PC-9 (cell line): ENCODE data around the gene RPTOR. TPM values are rescaled to one million over a fixed set of nuclear protein-coding genes. Genes with fewer than 3 reads are reported as not detected.

ENCODE experiments used
- BruUV-seq: library from RNA; stranded (reverse); fragments of 400-500 nt; replicated peaks from 2 replicates; lab custom pipeline; 2021; lab: Mats Ljungman, UMichigan
- CTCF ChIA-PET: fragments of 300-600 bp; sonication (Branson Sonifier 250); formaldehyde crosslinking; loops from one replicate; lab custom pipeline; 2022; ENCODE audit warnings: antibody characterized with exemption; lab: Charles Lee
- POLR2A ChIA-PET: fragments of 300-600 bp; sonication (Branson Sonifier 250); formaldehyde crosslinking; loops from one replicate; lab custom pipeline; 2022; ENCODE audit warnings: antibody characterized with exemption; ENCODE audit not compliant: unreplicated experiment; lab: Charles Lee
- DNase-seq, 2 experiments: peaks; one replicate each; pipeline versions ENCODE4 v3.0.0 to v3.0.0-alpha.2; 2015 to 2022; ENCODE audit warnings: mixed read lengths in 1 of 2
- H2AFZ ChIP-seq: fragments of 200-600 bp; sonication (generic); 2 replicates; pipeline ENCODE4 v1.8.1; 2017; ENCODE audit warnings: antibody characterized with exemption
- H3F3A ChIP-seq: fragments of 200-600 bp; sonication (generic); 2 replicates; pipeline ENCODE4 v1.8.1; 2017; ENCODE audit warnings: antibody characterized with exemption, mild to moderate bottlenecking, low read depth; ENCODE audit not compliant: insufficient read depth
- H3K27ac ChIP-seq: fragments of 200-600 bp; sonication (generic); 2 replicates; pipeline ENCODE4 v1.6.1; 2016; ENCODE audit warnings: mixed run types
- H3K27me3 ChIP-seq: fragments of 200-600 bp; sonication (generic); 2 replicates; pipeline ENCODE4 v1.6.1; 2016; ENCODE audit warnings: low read depth, mixed run types; ENCODE audit not compliant: insufficient read depth
- H3K36me3 ChIP-seq: fragments of 200-600 bp; sonication (generic); 2 replicates; pipeline ENCODE4 v1.6.1; 2016; ENCODE audit warnings: low read depth, mixed run types
- H3K4me1 ChIP-seq: fragments of 200-600 bp; sonication (generic); replicated peaks from 2 replicates; pipeline ENCODE4 v1.6.1; 2016; ENCODE audit warnings: mixed run types; ENCODE audit not compliant: insufficient read depth
- H3K4me2 ChIP-seq: fragments of 200-600 bp; sonication (generic); 2 replicates; pipeline ENCODE4 v1.6.1; 2017; ENCODE audit warnings: mixed run types
- H3K4me3 ChIP-seq: fragments of 200-600 bp; sonication (generic); 2 replicates; pipeline ENCODE4 v1.6.1; 2016; ENCODE audit warnings: mixed run types
- H3K79me2 ChIP-seq: fragments of 200-600 bp; sonication (generic); 2 replicates; pipeline ENCODE4 v1.6.1; 2017; ENCODE audit warnings: low read depth, mixed run types
- H3K9me2 ChIP-seq: fragments of 200-600 bp; sonication (generic); 2 replicates; pipeline ENCODE4 v1.8.1; 2017; ENCODE audit warnings: mild to moderate bottlenecking; ENCODE audit not compliant: insufficient read depth
- H3K9me3 ChIP-seq: fragments of 200-600 bp; sonication (generic); 2 replicates; pipeline ENCODE4 v1.8.1; 2016; ENCODE audit warnings: low read depth; ENCODE audit not compliant: insufficient read depth
- H4K20me1 ChIP-seq: fragments of 200-600 bp; sonication (generic); 2 replicates; pipeline ENCODE4 v1.8.1; 2017; ENCODE audit not compliant: insufficient read depth
- CTCF ChIP-seq: fragments of 200-600 bp; sonication (generic); conservative IDR thresholded peaks from 2 replicates; pipeline ENCODE4 v1.6.1; 2017; ENCODE audit warnings: mixed run types, antibody characterized with exemption, mild to moderate bottlenecking, moderate library complexity
- EZH2 ChIP-seq: fragments of 200-600 bp; sonication (generic); IDR thresholded peaks from 2 replicates; pipeline ENCODE4 v1.8.0; 2017; ENCODE audit warnings: antibody characterized with exemption, low read depth
- intact Hi-C: fragments of 100-400 bp; cut with micrococcal nuclease; formaldehyde crosslinking; loops from one replicate; pipeline ENCODE4 v1.10.0; 2022; ENCODE audit not compliant: unreplicated experiment
- total RNA-seq: library from RNA; stranded (reverse); gene quantifications from 2 replicates; pipeline ENCODE4 v1.2.3, GENCODE V29; 2021

Gene RPTOR
- total RNA-seq, 1 experiment from 2014 or later, result 50.8 TPM

DNA sequence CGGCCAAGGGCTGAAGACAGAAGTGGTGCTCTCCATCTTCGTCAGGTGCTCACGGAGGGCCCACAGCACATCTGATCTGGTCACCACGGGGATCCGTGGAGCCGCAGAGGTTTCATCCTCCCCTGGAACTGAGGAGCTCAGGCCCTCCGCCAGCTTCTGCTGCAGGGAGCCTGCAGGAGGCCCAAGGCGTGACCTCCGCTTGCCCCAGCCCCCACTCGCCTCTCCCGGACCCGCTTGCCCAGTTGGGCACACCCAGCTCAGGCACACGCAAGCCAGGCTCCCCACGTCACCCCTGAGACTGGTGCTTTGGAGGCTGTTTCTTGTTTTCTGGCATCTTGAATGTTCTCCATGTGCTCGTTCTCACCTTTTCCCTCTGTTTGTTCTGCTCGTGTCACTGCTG is 407.7 kb downstream of the RPTOR start:
- Histone ChIP-seq H3K9me3 (no peaks in the 10 kb centered on the region), H2AFZ (no peak overlapping the region)
- intact Hi-C loops, result no loop called here

DNA sequence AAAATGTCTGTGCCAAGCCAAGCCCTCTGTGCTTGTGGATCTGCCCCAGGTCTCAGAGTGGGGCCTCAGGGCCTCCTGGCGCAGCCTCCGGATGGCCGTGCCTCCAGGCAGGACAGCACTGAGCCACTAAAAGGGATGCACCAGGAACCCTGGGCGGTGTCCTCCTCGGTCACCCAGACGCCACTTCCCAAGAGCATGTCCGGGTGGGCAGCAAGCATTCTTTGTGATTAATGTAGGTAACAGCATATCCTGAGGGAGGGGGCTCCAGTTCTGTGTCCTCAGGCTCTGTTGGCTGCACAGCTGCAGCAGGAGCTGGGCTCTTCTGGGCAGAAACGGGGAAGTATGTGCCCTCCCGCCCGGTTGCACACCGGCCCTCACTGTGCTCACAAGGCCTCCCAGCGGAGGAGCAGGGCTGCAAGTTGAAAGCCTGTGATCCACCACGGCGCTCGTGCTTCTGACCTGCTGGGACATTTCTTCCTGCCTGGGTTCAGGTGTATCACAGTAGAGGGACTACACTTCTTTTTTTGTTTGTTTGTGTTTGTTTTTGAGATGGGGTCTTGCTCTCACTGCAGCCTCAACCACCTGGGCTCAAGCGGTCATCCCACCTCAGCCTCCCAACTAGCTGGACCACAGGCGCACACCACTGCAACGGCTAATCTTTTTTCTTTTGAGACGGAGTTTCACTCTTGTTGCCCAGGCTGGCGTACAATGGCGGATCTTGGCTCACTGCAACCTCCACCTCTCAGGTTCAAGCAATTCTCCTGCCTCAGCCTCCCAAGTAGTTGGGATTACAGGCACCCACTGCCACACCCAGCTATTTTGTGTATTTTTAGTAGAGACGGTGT is 409.1 kb downstream of the RPTOR start:
- H3K4me1 ChIP-seq, result no peaks in the 10 kb centered on the region
- DNase-seq, result no peak
- CTCF ChIA-PET, result no interaction called here

More for the DNA sequence above, 407.7 kb downstream of the RPTOR start:
- no peak for TF ChIP-seq CTCF
- no peak for TF ChIP-seq EZH2
- Histone ChIP-seq H3K4me1 (no peaks in the 10 kb centered on the region), H3K4me3 (no peak overlapping the region), H3K9me2 (no peaks in the 10 kb centered on the region), H3K36me3 (no peaks in the 10 kb centered on the region), H4K20me1 (no peaks in the 10 kb centered on the region), H3K4me2 (no peak overlapping the region), H3K27ac (no peak overlapping the region), H3F3A (no peaks in the 10 kb centered on the region), H3K79me2 (no peaks in the 10 kb centered on the region), H3K27me3 (no peaks in the 10 kb centered on the region)
- no TSS peak for BruUV-seq
- ChIA-PET CTCF (no interaction called here), POLR2A (no interaction called here)
- no peak for DNase-seq

DNA sequence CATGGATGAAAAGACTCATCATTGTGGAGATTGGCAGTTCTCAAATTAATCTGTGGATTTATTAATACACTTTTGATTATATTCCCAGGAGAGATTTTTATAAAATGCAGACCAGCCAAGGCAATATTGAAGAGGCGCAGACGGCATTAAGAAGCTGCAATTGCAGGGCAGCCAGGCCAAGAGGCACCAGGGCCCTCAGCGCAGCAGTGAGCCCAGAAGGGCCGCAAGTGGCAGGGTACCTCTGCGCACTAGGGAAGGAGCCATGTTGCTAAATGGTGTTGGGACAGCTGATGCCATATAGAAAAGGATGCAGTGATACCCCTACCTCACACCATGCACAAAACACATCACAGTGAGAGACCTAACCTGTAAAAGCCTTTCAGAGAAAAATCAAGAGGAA is 410.4 kb downstream of the RPTOR start:
- no peak overlapping the region for H3K4me3 ChIP-seq
- POLR2A ChIA-PET, result no interaction called here
- no peak overlapping the region for H2AFZ ChIP-seq
- CTCF ChIA-PET, result no interaction called here
- TF ChIP-seq EZH2 (no peak), CTCF (no peak)
- no peaks in the 10 kb centered on the region for H3K27me3 ChIP-seq
- H3K79me2 ChIP-seq, result no peaks in the 10 kb centered on the region
- DNase-seq, result no peak
- H3K4me1 ChIP-seq, result no peaks in the 10 kb centered on the region
- H4K20me1 ChIP-seq, result no peaks in the 10 kb centered on the region
- intact Hi-C loops, result no loop called here
- no peaks in the 10 kb centered on the region for H3K36me3 ChIP-seq
- H3F3A ChIP-seq, result no peaks in the 10 kb centered on the region
- H3K9me2 ChIP-seq, result no peaks in the 10 kb centered on the region
- no peak overlapping the region for H3K27ac ChIP-seq
- H3K9me3 ChIP-seq, result no peaks in the 10 kb centered on the region
- no peak overlapping the region for H3K4me2 ChIP-seq
- no TSS peak for BruUV-seq

More for the DNA sequence above, 409.1 kb downstream of the RPTOR start:
- Histone ChIP-seq H2AFZ (no peak overlapping the region), H3K9me2 (no peaks in the 10 kb centered on the region), H3K27me3 (no peaks in the 10 kb centered on the region), H4K20me1 (no peaks in the 10 kb centered on the region), H3K4me3 (no peak overlapping the region), H3F3A (no peaks in the 10 kb centered on the region), H3K4me2 (no peak overlapping the region), H3K36me3 (no peaks in the 10 kb centered on the region), H3K79me2 (no peaks in the 10 kb centered on the region), H3K27ac (no peak overlapping the region), H3K9me3 (no peaks in the 10 kb centered on the region)
- TF ChIP-seq EZH2 (no peak), CTCF (no peak)
- no TSS peak for BruUV-seq
- POLR2A ChIA-PET, result no interaction called here
- intact Hi-C loops, result no loop called here
